OCI-LY1 (cell line): ENCODE measurements around the gene PTGDS.

ENCODE experiments used
- H2AFZ ChIP-seq: fragments of 200-600 bp; sonication (generic), shearing (Covaris generic); 2 replicates; pipeline ENCODE4 v1.6.0; 2014; ENCODE audit warnings: antibody characterized with exemption, mild to moderate bottlenecking, low read length
- H3F3A ChIP-seq: fragments of 200-600 bp; sonication (generic), shearing (Covaris generic); 2 replicates; pipeline ENCODE4 v1.6.0; 2014; ENCODE audit warnings: mild to moderate bottlenecking, antibody characterized with exemption, low read length, moderate library complexity; ENCODE audit not compliant: insufficient read depth
- H3K27ac ChIP-seq: fragments of 200-600 bp; sonication (generic); 2 replicates; pipeline ENCODE4 v1.5.1; 2014; ENCODE audit warnings: low read length, mixed run types, mild to moderate bottlenecking, low read depth; ENCODE audit not compliant: poor library complexity, severe bottlenecking
- H3K27me3 ChIP-seq: fragments of 200-600 bp; sonication (generic); 2 replicates; pipeline ENCODE4 v1.6.0; 2014; ENCODE audit warnings: antibody characterized with exemption, mild to moderate bottlenecking, low read length, moderate library complexity; ENCODE audit not compliant: insufficient read depth
- H3K36me3 ChIP-seq: fragments of 200-600 bp; sonication (generic); 2 replicates; pipeline ENCODE4 v1.6.1; 2014; ENCODE audit warnings: mild to moderate bottlenecking, antibody characterized with exemption, low read length, moderate library complexity, mixed read lengths; ENCODE audit not compliant: insufficient read depth
- H3K4me1 ChIP-seq: fragments of 200-600 bp; sonication (generic); 2 replicates; pipeline ENCODE4 v1.5.1; 2014; ENCODE audit warnings: mild to moderate bottlenecking, low read length, moderate library complexity; ENCODE audit not compliant: insufficient read depth, severe bottlenecking
- H3K4me2 ChIP-seq: fragments of 200-600 bp; sonication (generic), shearing (Covaris generic); 2 replicates; pipeline ENCODE4 v1.6.1; 2014; ENCODE audit warnings: low read length
- H3K4me3 ChIP-seq: fragments of 200-600 bp; sonication (generic); 2 replicates; pipeline ENCODE4 v1.5.1; 2014; ENCODE audit warnings: low read length, low read depth, mild to moderate bottlenecking, mixed read lengths; ENCODE audit not compliant: poor library complexity, severe bottlenecking
- H3K79me2 ChIP-seq: fragments of 200-600 bp; shearing (Covaris generic); 2 replicates; pipeline ENCODE4 v1.6.1; 2016; ENCODE audit warnings: mixed run types, low read length, mixed read lengths; ENCODE audit not compliant: insufficient read depth
- H3K9ac ChIP-seq: fragments of 200-600 bp; sonication (generic), shearing (Covaris generic); 2 replicates; pipeline ENCODE4 v1.6.1; 2014; ENCODE audit warnings: mild to moderate bottlenecking, low read length, mixed read lengths
- H3K9me2 ChIP-seq: fragments of 200-600 bp; sonication (generic), shearing (Covaris generic); 2 replicates; pipeline ENCODE4 v1.6.1; 2014; ENCODE audit warnings: low read depth, mild to moderate bottlenecking, low read length, mixed read lengths
- H3K9me3 ChIP-seq: fragments of 200-600 bp; shearing (Covaris generic); 2 replicates; pipeline ENCODE4 v1.6.1; 2014; ENCODE audit warnings: low read length, mixed read lengths
- H4K20me1 ChIP-seq: fragments of 200-600 bp; sonication (generic), shearing (Covaris generic); 2 replicates; pipeline ENCODE4 v1.6.0; 2016; ENCODE audit warnings: mild to moderate bottlenecking, low read length; ENCODE audit not compliant: insufficient read depth
- CTCF ChIP-seq: fragments of 200-600 bp; sonication (generic), shearing (Covaris generic); IDR thresholded peaks from 2 replicates; pipeline ENCODE4 v1.5.1; 2017; ENCODE audit warnings: mild to moderate bottlenecking, antibody characterized with exemption, low read length, moderate library complexity, mixed read lengths
- EZH2 ChIP-seq: fragments of 200-600 bp; sonication (generic), shearing (Covaris generic); IDR thresholded peaks from 2 replicates; pipeline ENCODE4 v1.8.0; 2017; ENCODE audit warnings: borderline replicate concordance, mixed run types, mild to moderate bottlenecking, antibody characterized with exemption, low read length, moderate library complexity, mixed read lengths

The PTGDS gene

GRCh38 chr9:136962163-136962562, 15.1 kb upstream of the PTGDS start:
- no peaks in the 10 kb centered on the region for H4K20me1 ChIP-seq
- no peak overlapping the region for H3K4me3 ChIP-seq
- H3K79me2 ChIP-seq: no peaks in the 10 kb centered on the region
- H3K27me3 ChIP-seq: peaks cover 24% of the 10 kb centered on the region; the same call in 1 of the 2 replicates
- no peak overlapping the region for H3K9ac ChIP-seq
- no peak overlapping the region for H3K27ac ChIP-seq
- TF ChIP-seq CTCF: no peak
- no peak for TF ChIP-seq EZH2
- no peak overlapping the region for H3K4me2 ChIP-seq
- H3K9me2 ChIP-seq: no peaks in the 10 kb centered on the region
- H2AFZ ChIP-seq: no peak overlapping the region
- H3K9me3 ChIP-seq: no peaks in the 10 kb centered on the region
- no peaks in the 10 kb centered on the region for H3F3A ChIP-seq
- H3K4me1 ChIP-seq: peaks cover 5% of the 10 kb centered on the region
- H3K36me3 ChIP-seq: no peaks in the 10 kb centered on the region

GRCh38 chr9:136962701-136963248, 14.5 kb upstream of the PTGDS start:
- H3K9me2 ChIP-seq: no peaks in the 10 kb centered on the region
- H3K4me2 ChIP-seq: no peak overlapping the region
- no peaks in the 10 kb centered on the region for H3F3A ChIP-seq
- no peaks in the 10 kb centered on the region for H3K36me3 ChIP-seq
- H3K9me3 ChIP-seq: no peaks in the 10 kb centered on the region
- H3K4me3 ChIP-seq: no peak overlapping the region
- H3K4me1 ChIP-seq: peaks cover 5% of the 10 kb centered on the region
- H3K27ac ChIP-seq: no peak overlapping the region
- TF ChIP-seq EZH2 (no peak), CTCF (no peak)
- H3K79me2 ChIP-seq: no peaks in the 10 kb centered on the region
- H2AFZ ChIP-seq: no peak overlapping the region
- no peaks in the 10 kb centered on the region for H4K20me1 ChIP-seq
- H3K9ac ChIP-seq: no peak overlapping the region
- peaks cover 24% of the 10 kb centered on the region; the same call in 1 of the 2 replicates for H3K27me3 ChIP-seq

GRCh38 chr9:136963341-136963740, 14.0 kb upstream of the PTGDS start:
- TF ChIP-seq EZH2 (no peak), CTCF (no peak)
- no peaks in the 10 kb centered on the region for H3K9me2 ChIP-seq
- H3K79me2 ChIP-seq: no peaks in the 10 kb centered on the region
- H3K36me3 ChIP-seq: no peaks in the 10 kb centered on the region
- no peak overlapping the region for H3K27ac ChIP-seq
- H3K4me1 ChIP-seq: peaks cover 5% of the 10 kb centered on the region
- no peak overlapping the region for H3K9ac ChIP-seq
- no peaks in the 10 kb centered on the region for H4K20me1 ChIP-seq
- no peak overlapping the region for H3K4me3 ChIP-seq
- no peak overlapping the region for H3K4me2 ChIP-seq
- no peaks in the 10 kb centered on the region for H3K9me3 ChIP-seq
- H3K27me3 ChIP-seq: peaks cover 19% of the 10 kb centered on the region; the same call in 1 of the 2 replicates
- H3F3A ChIP-seq: no peaks in the 10 kb centered on the region
- no peak overlapping the region for H2AFZ ChIP-seq
